Neural progenitor cell (in vitro differentiated cells): ENCODE results near the gene PAQR8. TPM values are rescaled to one million over a fixed set of nuclear protein-coding genes. Genes with fewer than 3 reads are reported as not detected.

Experiments used
- DNase-seq: peaks from one replicate; pipeline ENCODE4 v3.0.0-alpha.2; 2016; ENCODE audit warnings: low spot score
- H2AFZ ChIP-seq: fragments of 200-600 bp; sonication (generic); replicated peaks from 2 replicates; pipeline ENCODE4 v1.6.1; 2016; ENCODE audit warnings: antibody characterized with exemption
- H3F3A ChIP-seq: fragments of 200-600 bp; sonication (generic); 2 replicates; pipeline ENCODE4 v1.6.1; 2016; ENCODE audit warnings: antibody characterized with exemption, low read depth
- H3K27ac ChIP-seq: fragments of 200-600 bp; sonication (generic); 2 replicates; pipeline ENCODE4 v1.5.1; 2016; ENCODE audit warnings: mild to moderate bottlenecking
- H3K27me3 ChIP-seq: fragments of 200-600 bp; sonication (generic); 2 replicates; pipeline ENCODE4 v1.6.1; 2016; ENCODE audit warnings: mild to moderate bottlenecking, moderate library complexity
- H3K36me3 ChIP-seq: fragments of 200-600 bp; sonication (generic); 2 replicates; pipeline ENCODE4 v1.5.1; 2016
- H3K4me1 ChIP-seq: fragments of 200-600 bp; sonication (generic); 2 replicates; pipeline ENCODE4 v1.6.1; 2016; ENCODE audit warnings: mixed run types
- H3K4me2 ChIP-seq: fragments of 200-600 bp; sonication (generic); 2 replicates; pipeline ENCODE4 v1.6.1; 2016
- H3K4me3 ChIP-seq: fragments of 200-600 bp; sonication (generic); 2 replicates; pipeline ENCODE4 v1.5.1; 2016
- H3K79me2 ChIP-seq: fragments of 200-600 bp; sonication (generic); 2 replicates; pipeline ENCODE4 v1.6.1; 2016; ENCODE audit warnings: low read depth
- H3K9ac ChIP-seq: fragments of 200-600 bp; sonication (generic); 2 replicates; pipeline ENCODE4 v1.6.1; 2016
- H3K9me3 ChIP-seq: fragments of 200-600 bp; sonication (generic); 2 replicates; pipeline ENCODE4 v1.5.1; 2016; ENCODE audit warnings: low read depth
- H4K20me1 ChIP-seq: fragments of 200-600 bp; sonication (generic); 2 replicates; pipeline ENCODE4 v1.6.1; 2016; ENCODE audit warnings: low read depth
- H3K27ac Mint-ChIP-seq: 3 replicates; pipeline ENCODE4 v1.8.0; 2021; ENCODE audit warnings: mixed read lengths
- H3K27me3 Mint-ChIP-seq: 2 replicates; pipeline ENCODE4 v1.8.0; 2022; ENCODE audit warnings: low read depth, mild to moderate bottlenecking, inconsistent platforms, moderate library complexity, mixed read lengths; ENCODE audit not compliant: insufficient read depth
- H3K36me3 Mint-ChIP-seq: 3 replicates; pipeline ENCODE4 v1.8.0; 2021; ENCODE audit warnings: mixed read lengths
- H3K4me1 Mint-ChIP-seq: 3 replicates; pipeline ENCODE4 v1.8.0; 2021; ENCODE audit warnings: mixed read lengths
- H3K4me3 Mint-ChIP-seq: 3 replicates; pipeline ENCODE4 v1.8.0; 2021; ENCODE audit warnings: mild to moderate bottlenecking, moderate library complexity, mixed read lengths
- H3K9me3 Mint-ChIP-seq: 3 replicates; pipeline ENCODE4 v1.8.0; 2020; ENCODE audit warnings: mixed read lengths
- CTCF ChIP-seq: fragments of 200-600 bp; sonication (generic); IDR thresholded peaks from 2 replicates; pipeline ENCODE4 v1.5.1; 2017; ENCODE audit warnings: antibody characterized with exemption, mild to moderate bottlenecking
- EZH2 ChIP-seq: fragments of 200-600 bp; sonication (generic); IDR thresholded peaks from 2 replicates; pipeline ENCODE4 v1.6.1; 2017; ENCODE audit warnings: antibody characterized with exemption, mild to moderate bottlenecking, moderate library complexity
- EZH2phosphoT487 ChIP-seq: fragments of 200-600 bp; sonication (generic); IDR thresholded peaks from 2 replicates; pipeline ENCODE4 v1.6.1; 2017; ENCODE audit warnings: antibody characterized with exemption
- total RNA-seq: library from RNA; depleted of rRNA; stranded (reverse); fragments of >200 nt; gene quantifications from 2 replicates; pipeline ENCODE4 v1.2.3, GENCODE V29; 2015; ENCODE audit warnings: low replicate concordance

Gene PAQR8
- total RNA-seq, 1 donor from 2014 or later, result 16.9 TPM

GRCh38 chr6:52369234-52369633, 7.3 kb downstream of the PAQR8 start:
- Histone ChIP-seq H3F3A (peaks cover 26% of the 10 kb centered on the region), H3K4me2 (no peak overlapping the region), H3K9ac (no peak overlapping the region), H3K4me3 (no peak overlapping the region), H2AFZ (no peak overlapping the region), H4K20me1 (peaks cover 7% of the 10 kb centered on the region), H3K36me3 (no peaks in the 10 kb centered on the region), H3K27ac (no peak overlapping the region), H3K79me2 (peaks cover 7% of the 10 kb centered on the region), H3K4me1 (peaks cover 32% of the 10 kb centered on the region), H3K9me3 (no peaks in the 10 kb centered on the region), H3K27me3 (no peaks in the 10 kb centered on the region)
- Mint-ChIP-seq H3K36me3 (peaks cover 30% of the 10 kb centered on the region), H3K4me1 (peaks cover 21% of the 10 kb centered on the region), H3K4me3 (no peak overlapping the region), H3K27me3 (no peaks in the 10 kb centered on the region), H3K9me3 (no peaks in the 10 kb centered on the region), H3K27ac (no peak overlapping the region)
- DNase-seq, result no peak
- TF ChIP-seq CTCF (no peak), EZH2 (no peak), EZH2phosphoT487 (no peak)

GRCh38 chr6:52371656-52372191, 9.8 kb downstream of the PAQR8 start:
- Histone ChIP-seq H3K9ac (no peak overlapping the region), H3K4me3 (no peak overlapping the region), H3K4me2 (no peak overlapping the region), H3K4me1 (peaks cover 24% of the 10 kb centered on the region), H4K20me1 (peaks cover 3% of the 10 kb centered on the region), H3K9me3 (no peaks in the 10 kb centered on the region), H3K27ac (no peak overlapping the region), H3K36me3 (no peaks in the 10 kb centered on the region), H3F3A (peaks cover 28% of the 10 kb centered on the region), H3K79me2 (peaks cover 8% of the 10 kb centered on the region), H3K27me3 (no peaks in the 10 kb centered on the region), H2AFZ (no peak overlapping the region)
- no peaks in the 10 kb centered on the region for H3K27me3 Mint-ChIP-seq
- TF ChIP-seq EZH2phosphoT487 (no peak), EZH2 (no peak), CTCF (no peak)
- peaks cover 17% of the 10 kb centered on the region for H3K4me1 Mint-ChIP-seq
- H3K36me3 Mint-ChIP-seq, result peaks cover 31% of the 10 kb centered on the region
- no peak overlapping the region for H3K4me3 Mint-ChIP-seq
- H3K27ac Mint-ChIP-seq, result no peak overlapping the region
- no peak for DNase-seq
- H3K9me3 Mint-ChIP-seq, result peaks cover 2% of the 10 kb centered on the region

- H3K4me1 ChIP-seq, result peaks cover 24% of the 10 kb centered on the region
- H3K27ac ChIP-seq, result peak overlapping the region; percentile 83
- H3K4me3 Mint-ChIP-seq, result peak overlapping the region; percentile 41
- H3K9me3 Mint-ChIP-seq, result peaks cover 6% of the 10 kb centered on the region
- peaks cover 3% of the 10 kb centered on the region for H4K20me1 ChIP-seq
- H3K27me3 ChIP-seq, result no peaks in the 10 kb centered on the region
- H3K4me3 ChIP-seq, result peak overlapping the region; percentile 26
- peaks cover 17% of the 10 kb centered on the region for H3K4me1 Mint-ChIP-seq
- H3K27ac Mint-ChIP-seq, result peak overlapping the region; percentile 74
- H3K79me2 ChIP-seq, result peaks cover 8% of the 10 kb centered on the region
- H3K27me3 Mint-ChIP-seq, result no peaks in the 10 kb centered on the region
- TF ChIP-seq EZH2phosphoT487 (peak; percentile 26), CTCF (no peak), EZH2 (no peak)
- H3K4me2 ChIP-seq, result peak overlapping the region; percentile 76
- peaks cover 23% of the 10 kb centered on the region for H3K36me3 Mint-ChIP-seq
- no peaks in the 10 kb centered on the region for H3K9me3 ChIP-seq
- H2AFZ ChIP-seq, result no peak overlapping the region
- H3K9ac ChIP-seq, result no peak overlapping the region
- peaks cover 28% of the 10 kb centered on the region for H3F3A ChIP-seq
- no peaks in the 10 kb centered on the region for H3K36me3 ChIP-seq
- DNase-seq, result peak; percentile 65
Measured at GRCh38 chr6:52373151-52373690, 11.3 kb downstream of the PAQR8 start.
